ENCODE results near the gene STARD7.

DNA sequence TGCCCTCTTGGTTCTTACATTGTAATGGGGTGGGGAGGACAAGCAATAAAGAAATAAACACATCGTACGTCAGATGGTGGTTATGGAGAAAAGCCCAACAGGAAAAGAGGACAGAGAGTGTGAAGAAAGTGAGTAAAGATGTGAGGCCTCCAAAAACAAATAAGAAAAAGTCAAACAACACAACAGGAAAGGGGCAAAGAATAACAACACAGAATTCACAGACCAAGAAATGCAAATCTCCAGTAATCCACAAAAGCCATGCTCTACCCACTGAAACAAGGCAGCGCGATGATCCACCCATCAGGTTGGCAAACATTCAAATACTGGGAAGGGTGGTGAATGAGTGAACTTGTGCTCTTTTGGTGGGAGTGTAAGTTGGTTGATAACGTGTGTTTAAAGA, 46.7 kb downstream of the STARD7 start:
- TF ChIP-seq POLR2A (IDR thresholded peaks at IDR 0.05; ENCODE audit: low read length) (no peak), GATA1 (IDR thresholded peaks at IDR 0.05; ENCODE audit: low read depth, low read length) (no peak)
